ENCODE data around the gene AGPAT1.

GRCh38 chr6:32183030-32183429, 7.1 kb upstream of the AGPAT1 start:
- no peak for TF ChIP-seq HDAC2 (IDR thresholded peaks at IDR 0.05; ENCODE audit: borderline replicate concordance in 1 of 2, low read depth in 2 of 2, low read length in 2 of 2)
- TF ChIP-seq CTCF (IDR thresholded peaks at IDR 0.05; ENCODE audit: control extremely low read depth in 1 of 3, insufficient read depth in 1 of 3, low read depth in 1 of 3, low read length in 3 of 3), result no peak
- no peak for TF ChIP-seq SIN3A (conservative IDR thresholded peaks at IDR 0.05 in 1 of 2, IDR thresholded peaks at IDR 0.05 in 1 of 2; ENCODE audit: low read depth in 1 of 2, low read length in 2 of 2)
- no peak for TF ChIP-seq RXRA (IDR thresholded peaks at IDR 0.05; ENCODE audit: insufficient read depth, low read depth, low read length)
- TF ChIP-seq EP300 (IDR thresholded peaks at IDR 0.05; ENCODE audit: borderline replicate concordance in 1 of 2, low read depth in 2 of 2, low read length in 2 of 2), result no peak
- TF ChIP-seq BCL11A (IDR thresholded peaks at IDR 0.05; ENCODE audit: low read depth in 2 of 2, low read length in 2 of 2), result no peak
